Measurements from ENCODE around the gene TMEFF2.

- TF ChIP-seq CTCF (IDR thresholded peaks at IDR 0.05) (no peak), EP300 (IDR thresholded peaks at IDR 0.05) (no peak)
Measured at GRCh38 chr2:192186806-192187205, 7.9 kb downstream of the TMEFF2 start.

Measured in upper lobe of left lung (tissue), 4 donors.